Measurements from ENCODE around the gene KIRREL1. TPM values are rescaled to one million over a fixed set of nuclear protein-coding genes. Genes with fewer than 3 reads are reported as not detected.

The KIRREL1 gene
- total and polyA plus RNA-seq, 2 of the 13 experiments (the other 11 are each of a cell fraction or from before 2014, with no cell fraction given): 0.02 to 0.03 TPM

DNA sequence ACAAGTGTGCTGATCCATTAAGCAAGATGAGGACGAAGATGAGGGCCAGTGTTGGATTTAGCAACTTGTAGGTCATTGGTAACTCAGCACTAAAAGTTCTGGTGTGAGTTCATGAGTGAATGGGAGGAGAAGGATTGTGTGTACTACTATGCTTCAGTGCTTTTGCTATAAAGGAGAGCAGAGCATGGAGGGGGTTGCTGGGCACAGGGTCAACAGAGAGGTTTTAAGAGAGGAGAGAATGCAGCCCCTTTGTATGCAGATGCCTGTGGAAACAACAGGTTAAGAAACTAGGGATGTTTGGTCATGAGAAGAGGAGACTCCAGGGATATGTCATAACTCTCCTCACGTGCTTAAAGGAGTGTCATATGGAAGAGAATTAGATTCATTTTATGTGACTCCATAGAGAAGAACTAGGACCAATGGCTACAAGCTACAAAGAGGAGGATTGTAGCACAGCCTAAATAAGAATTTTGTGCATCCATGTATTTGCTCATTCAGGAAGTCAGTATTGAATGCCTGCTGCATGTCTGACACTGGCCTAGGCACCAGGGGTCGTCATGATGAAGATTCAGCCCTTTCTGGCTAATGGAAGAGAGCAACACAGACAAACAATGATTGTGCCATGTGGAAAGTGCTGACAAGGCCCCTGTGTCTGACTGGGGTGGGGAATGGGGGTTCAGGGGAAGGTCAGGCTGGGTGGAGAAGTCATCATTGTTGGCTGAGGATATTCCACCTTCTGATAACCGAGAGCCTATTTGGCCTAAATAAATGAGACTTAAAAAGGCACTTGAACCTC is 53.5 kb downstream of the KIRREL1 start:
- ATAC-seq (no peak), FAIRE-seq (no peak), DNase-seq (ENCODE audit: low spot score) (no peak)
- H3K79me2 ChIP-seq (ENCODE audit: insufficient read depth, low read length): no peaks in the 10 kb centered on the region
- H4K20me1 ChIP-seq (ENCODE audit: insufficient read depth, low read length): no peaks in the 10 kb centered on the region
- no peak overlapping the region for H3K4me3 ChIP-seq (replicated peaks in 1 of 3; ENCODE audit: insufficient read depth in 1 of 3, low read depth in 2 of 3, low read length in 3 of 3)
- no peak overlapping the region for H3K4me2 ChIP-seq (ENCODE audit: low read depth, low read length)
- in situ Hi-C loops (cut with HindIII; ENCODE audit: extremely low pct_ligation_motif_present, low pct_unique_long_range_greater_than_20kb) (no loop called here), intact Hi-C loops (cut with micrococcal nuclease; ENCODE audit: unreplicated experiment) (no loop called here)
- no peaks in the 10 kb centered on the region for H3K27me3 ChIP-seq (ENCODE audit: control insufficient read depth in 1 of 2, insufficient read depth in 2 of 2, low read length in 2 of 2)
- H3K4me1 ChIP-seq (ENCODE audit: insufficient read depth, low read length): no peaks in the 10 kb centered on the region
- no peaks in the 10 kb centered on the region for H3K36me3 ChIP-seq (replicated peaks in 1 of 2; ENCODE audit: control insufficient read depth in 1 of 2, insufficient read depth in 2 of 2, low read length in 2 of 2)
- 6% methylated on average over 4 of the region's 4 CpGs for WGBS (ENCODE audit: low lambda C conversion rate)
- CTCF ChIA-PET (ENCODE audit: low intra/inter-chr PET ratio, low total read pairs): no interaction called here
- no peak overlapping the region for H3K27ac ChIP-seq (ENCODE audit: extremely low read length, insufficient read depth, low read length)
- H2AFZ ChIP-seq (ENCODE audit: low read length): no peak overlapping the region
- POLR2A ChIA-PET: no interaction called here
- no peak overlapping the region for H3K9ac ChIP-seq (ENCODE audit: insufficient read depth, low read depth, low read length)
- BruUV-seq (replicated peaks): no TSS peak
- TF ChIP-seq MTF2 (CRISPR knock-in tag; IDR thresholded peaks at IDR 0.05; ENCODE audit: borderline replicate concordance) (no peak), HMG20B (CRISPR knock-in tag; conservative IDR thresholded peaks at IDR 0.05) (no peak), NR1H2 (CRISPR knock-in tag; IDR thresholded peaks at IDR 0.05; ENCODE audit: borderline replicate concordance, low read depth) (no peak), MAFF (IDR thresholded peaks at IDR 0.05; ENCODE audit: low read depth, low read length) (no peak), ZNF343 (CRISPR knock-in tag; IDR thresholded peaks at IDR 0.05) (no peak), ZNF354B (CRISPR knock-in tag; IDR thresholded peaks at IDR 0.05) (no peak), ATF1 (CRISPR knock-in tag; IDR thresholded peaks at IDR 0.05) (no peak)
- TF ChIP-seq, protein P1, sequence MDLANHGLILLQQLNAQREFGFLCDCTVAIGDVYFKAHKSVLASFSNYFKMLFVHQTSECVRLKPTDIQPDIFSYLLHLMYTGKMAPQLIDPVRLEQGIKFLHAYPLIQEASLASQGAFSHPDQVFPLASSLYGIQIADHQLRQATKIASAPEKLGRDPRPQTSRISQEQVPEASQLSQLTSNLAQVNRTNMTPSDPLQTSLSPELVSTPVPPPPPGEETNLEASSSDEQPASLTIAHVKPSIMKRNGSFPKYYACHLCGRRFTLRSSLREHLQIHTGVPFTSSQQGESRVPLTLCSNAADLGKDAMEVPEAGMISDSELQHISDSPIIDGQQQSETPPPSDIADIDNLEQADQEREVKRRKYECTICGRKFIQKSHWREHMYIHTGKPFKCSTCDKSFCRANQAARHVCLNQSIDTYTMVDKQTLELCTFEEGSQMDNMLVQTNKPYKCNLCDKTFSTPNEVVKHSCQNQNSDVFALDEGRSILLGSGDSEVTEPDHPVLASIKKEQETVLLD (CRISPR knock-in tag; IDR thresholded peaks at IDR 0.05; ENCODE audit: low read depth): no peak
- TF ChIP-seq, protein P2, sequence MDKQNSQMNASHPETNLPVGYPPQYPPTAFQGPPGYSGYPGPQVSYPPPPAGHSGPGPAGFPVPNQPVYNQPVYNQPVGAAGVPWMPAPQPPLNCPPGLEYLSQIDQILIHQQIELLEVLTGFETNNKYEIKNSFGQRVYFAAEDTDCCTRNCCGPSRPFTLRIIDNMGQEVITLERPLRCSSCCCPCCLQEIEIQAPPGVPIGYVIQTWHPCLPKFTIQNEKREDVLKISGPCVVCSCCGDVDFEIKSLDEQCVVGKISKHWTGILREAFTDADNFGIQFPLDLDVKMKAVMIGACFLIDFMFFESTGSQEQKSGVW (CRISPR knock-in tag; IDR thresholded peaks at IDR 0.05; ENCODE audit: borderline replicate concordance): no peak
- TF ChIP-seq, protein P3, sequence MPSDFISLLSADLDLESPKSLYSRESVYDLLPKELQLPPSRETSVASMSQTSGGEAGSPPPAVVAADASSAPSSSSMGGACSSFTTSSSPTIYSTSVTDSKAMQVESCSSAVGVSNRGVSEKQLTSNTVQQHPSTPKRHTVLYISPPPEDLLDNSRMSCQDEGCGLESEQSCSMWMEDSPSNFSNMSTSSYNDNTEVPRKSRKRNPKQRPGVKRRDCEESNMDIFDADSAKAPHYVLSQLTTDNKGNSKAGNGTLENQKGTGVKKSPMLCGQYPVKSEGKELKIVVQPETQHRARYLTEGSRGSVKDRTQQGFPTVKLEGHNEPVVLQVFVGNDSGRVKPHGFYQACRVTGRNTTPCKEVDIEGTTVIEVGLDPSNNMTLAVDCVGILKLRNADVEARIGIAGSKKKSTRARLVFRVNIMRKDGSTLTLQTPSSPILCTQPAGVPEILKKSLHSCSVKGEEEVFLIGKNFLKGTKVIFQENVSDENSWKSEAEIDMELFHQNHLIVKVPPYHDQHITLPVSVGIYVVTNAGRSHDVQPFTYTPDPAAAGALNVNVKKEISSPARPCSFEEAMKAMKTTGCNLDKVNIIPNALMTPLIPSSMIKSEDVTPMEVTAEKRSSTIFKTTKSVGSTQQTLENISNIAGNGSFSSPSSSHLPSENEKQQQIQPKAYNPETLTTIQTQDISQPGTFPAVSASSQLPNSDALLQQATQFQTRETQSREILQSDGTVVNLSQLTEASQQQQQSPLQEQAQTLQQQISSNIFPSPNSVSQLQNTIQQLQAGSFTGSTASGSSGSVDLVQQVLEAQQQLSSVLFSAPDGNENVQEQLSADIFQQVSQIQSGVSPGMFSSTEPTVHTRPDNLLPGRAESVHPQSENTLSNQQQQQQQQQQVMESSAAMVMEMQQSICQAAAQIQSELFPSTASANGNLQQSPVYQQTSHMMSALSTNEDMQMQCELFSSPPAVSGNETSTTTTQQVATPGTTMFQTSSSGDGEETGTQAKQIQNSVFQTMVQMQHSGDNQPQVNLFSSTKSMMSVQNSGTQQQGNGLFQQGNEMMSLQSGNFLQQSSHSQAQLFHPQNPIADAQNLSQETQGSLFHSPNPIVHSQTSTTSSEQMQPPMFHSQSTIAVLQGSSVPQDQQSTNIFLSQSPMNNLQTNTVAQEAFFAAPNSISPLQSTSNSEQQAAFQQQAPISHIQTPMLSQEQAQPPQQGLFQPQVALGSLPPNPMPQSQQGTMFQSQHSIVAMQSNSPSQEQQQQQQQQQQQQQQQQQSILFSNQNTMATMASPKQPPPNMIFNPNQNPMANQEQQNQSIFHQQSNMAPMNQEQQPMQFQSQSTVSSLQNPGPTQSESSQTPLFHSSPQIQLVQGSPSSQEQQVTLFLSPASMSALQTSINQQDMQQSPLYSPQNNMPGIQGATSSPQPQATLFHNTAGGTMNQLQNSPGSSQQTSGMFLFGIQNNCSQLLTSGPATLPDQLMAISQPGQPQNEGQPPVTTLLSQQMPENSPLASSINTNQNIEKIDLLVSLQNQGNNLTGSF (CRISPR knock-in tag; IDR thresholded peaks at IDR 0.05): no peak
- no peaks in the 10 kb centered on the region for H3K9me3 ChIP-seq (ENCODE audit: low read length)

Data from HepG2 (cell line).